Endodermal cell (in vitro differentiated cells): ENCODE results near the gene MRAS. TPM values are rescaled to one million over a fixed set of nuclear protein-coding genes. Genes with fewer than 3 reads are reported as not detected.

Source experiments
- DNase-seq: peaks from one replicate; pipeline ENCODE4 v3.0.0-alpha.2; 2017
- H3K27ac ChIP-seq: 2 replicates; pipeline ENCODE4 v1.5.1; 2013; ENCODE audit warnings: mild to moderate bottlenecking, low read depth, low read length, moderate library complexity
- H3K27me3 ChIP-seq: 2 replicates; pipeline ENCODE4 v1.6.1; 2013; ENCODE audit warnings: mild to moderate bottlenecking, low read length, moderate library complexity; ENCODE audit not compliant: insufficient read depth, control insufficient read depth, poor library complexity, severe bottlenecking
- H3K36me3 ChIP-seq: 2 replicates; pipeline ENCODE4 v1.7.0; 2013; ENCODE audit warnings: mild to moderate bottlenecking, low read length, moderate library complexity; ENCODE audit not compliant: control insufficient read depth, insufficient read depth
- H3K4me1 ChIP-seq: one replicate; pipeline ENCODE4 v1.7.0; 2013; ENCODE audit warnings: low read length; ENCODE audit not compliant: control insufficient read depth, insufficient read depth
- H3K4me3 ChIP-seq: 2 replicates; pipeline ENCODE4 v1.5.1; 2013; ENCODE audit warnings: mild to moderate bottlenecking, low read length, moderate library complexity
- H3K9ac ChIP-seq: 2 replicates; pipeline ENCODE4 v1.6.1; 2013; ENCODE audit warnings: mild to moderate bottlenecking, low read length, moderate library complexity; ENCODE audit not compliant: poor library complexity, severe bottlenecking; ENCODE audit errors: extremely low read depth
- H3K9me3 ChIP-seq: 2 replicates; pipeline ENCODE4 v1.6.1; 2013; ENCODE audit warnings: mild to moderate bottlenecking, low read length, moderate library complexity; ENCODE audit not compliant: control insufficient read depth
- H3K27ac Mint-ChIP-seq: 2 replicates; pipeline ENCODE4 v1.8.0; 2020; ENCODE audit warnings: mixed read lengths
- H3K27me3 Mint-ChIP-seq: 2 replicates; pipeline ENCODE4 v1.8.0; 2021; ENCODE audit warnings: mild to moderate bottlenecking, mixed read lengths; ENCODE audit not compliant: insufficient read depth
- H3K36me3 Mint-ChIP-seq: 2 replicates; pipeline ENCODE4 v1.8.0; 2020; ENCODE audit warnings: low read depth, mixed read lengths
- H3K4me1 Mint-ChIP-seq: 2 replicates; pipeline ENCODE4 v1.8.0; 2020; ENCODE audit warnings: mixed read lengths
- H3K4me3 Mint-ChIP-seq: 2 replicates; pipeline ENCODE4 v1.8.0; 2020; ENCODE audit warnings: mild to moderate bottlenecking, moderate library complexity, mixed read lengths
- H3K9me3 Mint-ChIP-seq: 2 replicates; pipeline ENCODE4 v1.8.0; 2020; ENCODE audit warnings: mild to moderate bottlenecking, mixed read lengths
- WGBS, 2 experiments: methylation state at CpG; one replicate each; pipeline versions ENCODE4 v1.1.5 to v1.1.7; 2013; ENCODE audit warnings: missing lambda C conversion rate in 2 of 2, mixed read lengths in 1 of 2; ENCODE audit not compliant: insufficient coverage in 1 of 2, insufficient read length in 1 of 2; 5-methylcytosine and 5-hydroxymethylcytosine counted together
- total RNA-seq, 2 donors: library from RNA; stranded (reverse); fragmentation: NEBNext Ultra II Directional in 1 of 2; extraction: Animal tissue kit (Norgen Biotek cat#: 25700) in 1 of 2; gene quantifications; 2 replicates in 1 of 2; 3 replicates in 1 of 2; pipeline ENCODE4 v1.2.1, GENCODE V29; 2021
- TF ChIP-seq, protein P1 (sequence below): fragments of 200-600 bp; sonication (generic); conservative IDR thresholded peaks from 2 replicates; pipeline ENCODE4 v1.5.0; 2021; ENCODE audit warnings: antibody characterized with exemption, mild to moderate bottlenecking

MRAS gene
- total RNA-seq, 2 donors from 2014 or later = 12.8 to 16.1 TPM

DNA sequence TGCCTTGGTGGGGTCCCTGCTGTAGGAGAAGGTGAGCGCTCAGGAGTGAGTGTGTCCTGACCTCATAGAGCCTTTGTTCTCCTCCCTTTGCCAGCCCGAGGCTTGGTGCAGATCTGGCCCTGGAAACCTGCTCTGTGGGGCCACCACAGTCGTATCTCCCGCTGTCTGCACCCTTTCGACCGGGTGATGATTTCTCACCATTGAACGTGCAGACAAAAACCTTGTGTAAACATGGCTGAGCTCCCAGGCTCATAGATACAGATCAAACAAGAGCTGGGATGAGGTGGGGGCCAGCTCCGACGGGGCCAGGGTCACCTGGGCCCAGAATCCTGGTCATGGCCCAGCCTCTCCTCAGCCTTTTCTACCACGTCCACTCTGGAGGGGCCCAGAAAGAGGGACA, 51.4 kb downstream of the MRAS start:
- Mint-ChIP-seq H3K27me3 (no peaks in the 10 kb centered on the region), H3K4me3 (no peak overlapping the region), H3K4me1 (peaks cover 5% of the 10 kb centered on the region), H3K36me3 (peaks cover 11% of the 10 kb centered on the region), H3K27ac (no peak overlapping the region), H3K9me3 (no peaks in the 10 kb centered on the region)
- no peak overlapping the region for H3K9ac ChIP-seq
- H3K9me3 ChIP-seq = no peaks in the 10 kb centered on the region
- 91% methylated on average over 10 of the region's 10 CpGs; no CpG with 5 or more reads in 1 of the 2 experiments for WGBS, 2 experiments
- no peaks in the 10 kb centered on the region for H3K27me3 ChIP-seq
- H3K4me1 ChIP-seq = no peaks in the 10 kb centered on the region
- no peaks in the 10 kb centered on the region for H3K36me3 ChIP-seq
- peak; percentile 19 for DNase-seq
- TF ChIP-seq, protein P1, sequence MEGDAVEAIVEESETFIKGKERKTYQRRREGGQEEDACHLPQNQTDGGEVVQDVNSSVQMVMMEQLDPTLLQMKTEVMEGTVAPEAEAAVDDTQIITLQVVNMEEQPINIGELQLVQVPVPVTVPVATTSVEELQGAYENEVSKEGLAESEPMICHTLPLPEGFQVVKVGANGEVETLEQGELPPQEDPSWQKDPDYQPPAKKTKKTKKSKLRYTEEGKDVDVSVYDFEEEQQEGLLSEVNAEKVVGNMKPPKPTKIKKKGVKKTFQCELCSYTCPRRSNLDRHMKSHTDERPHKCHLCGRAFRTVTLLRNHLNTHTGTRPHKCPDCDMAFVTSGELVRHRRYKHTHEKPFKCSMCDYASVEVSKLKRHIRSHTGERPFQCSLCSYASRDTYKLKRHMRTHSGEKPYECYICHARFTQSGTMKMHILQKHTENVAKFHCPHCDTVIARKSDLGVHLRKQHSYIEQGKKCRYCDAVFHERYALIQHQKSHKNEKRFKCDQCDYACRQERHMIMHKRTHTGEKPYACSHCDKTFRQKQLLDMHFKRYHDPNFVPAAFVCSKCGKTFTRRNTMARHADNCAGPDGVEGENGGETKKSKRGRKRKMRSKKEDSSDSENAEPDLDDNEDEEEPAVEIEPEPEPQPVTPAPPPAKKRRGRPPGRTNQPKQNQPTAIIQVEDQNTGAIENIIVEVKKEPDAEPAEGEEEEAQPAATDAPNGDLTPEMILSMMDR = no peak
- no peak overlapping the region for H3K4me3 ChIP-seq
- H3K27ac ChIP-seq = no peak overlapping the region

DNA sequence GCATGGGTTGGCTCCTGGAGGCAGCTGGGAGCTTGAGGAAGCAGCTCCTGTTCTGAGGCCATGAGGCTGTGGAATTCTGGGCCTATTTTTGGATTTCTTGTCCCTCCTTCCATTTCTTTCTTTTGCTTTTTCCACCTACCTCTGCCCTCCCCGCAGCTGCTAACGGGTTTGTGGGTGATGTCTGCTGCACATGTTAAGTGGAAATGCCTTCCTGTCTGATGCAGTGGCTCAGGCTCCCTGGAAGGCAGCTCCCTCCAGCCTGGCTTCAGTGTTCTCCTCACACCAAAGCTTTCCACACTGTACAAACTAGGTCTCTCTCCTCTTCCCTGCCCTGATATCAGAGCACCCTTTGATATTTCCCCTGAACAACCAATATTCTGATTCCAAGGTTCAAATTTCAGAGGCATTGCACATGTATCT, 52.3 kb downstream of the MRAS start:
- Histone ChIP-seq H3K4me3 (no peak overlapping the region), H3K9me3 (no peaks in the 10 kb centered on the region), H3K4me1 (no peaks in the 10 kb centered on the region), H3K9ac (no peak overlapping the region), H3K36me3 (no peaks in the 10 kb centered on the region), H3K27me3 (no peaks in the 10 kb centered on the region), H3K27ac (no peak overlapping the region)
- DNase-seq = no peak
- WGBS, 2 experiments = 94% methylated on average over 2 of the region's 2 CpGs; no CpG with 5 or more reads in 1 of the 2 experiments
- Mint-ChIP-seq H3K27ac (peak overlapping the region; percentile 14), H3K36me3 (peaks cover 15% of the 10 kb centered on the region), H3K27me3 (no peaks in the 10 kb centered on the region), H3K4me1 (peaks cover 5% of the 10 kb centered on the region), H3K4me3 (no peak overlapping the region), H3K9me3 (no peaks in the 10 kb centered on the region)
- TF ChIP-seq, protein P1 = no peak

DNA sequence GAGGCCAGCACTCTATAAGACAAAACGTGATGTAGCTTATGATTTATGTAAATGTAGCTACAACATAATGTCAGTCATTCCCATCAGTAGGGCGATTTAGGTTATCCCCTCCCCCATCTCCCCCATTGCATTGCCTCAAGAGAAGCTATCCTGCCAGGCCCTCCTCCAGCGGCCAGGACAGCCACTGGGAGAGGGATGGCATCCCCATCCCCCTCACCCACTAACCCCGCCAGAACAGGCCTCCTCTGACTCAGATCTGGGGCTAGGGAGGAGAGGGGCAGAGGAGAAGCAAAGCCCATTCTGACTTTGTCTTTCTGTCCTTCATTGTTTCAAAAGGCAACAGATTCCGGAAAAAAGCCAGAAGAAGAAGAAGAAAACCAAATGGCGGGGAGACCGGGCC, 53.5 kb downstream of the MRAS start:
- Mint-ChIP-seq H3K27me3 (no peaks in the 10 kb centered on the region), H3K4me3 (no peak overlapping the region), H3K4me1 (peaks cover 3% of the 10 kb centered on the region), H3K9me3 (no peaks in the 10 kb centered on the region), H3K36me3 (peaks cover 15% of the 10 kb centered on the region), H3K27ac (no peak overlapping the region)
- H3K9ac ChIP-seq = no peak overlapping the region
- no peaks in the 10 kb centered on the region for H3K4me1 ChIP-seq
- TF ChIP-seq, protein P1 = no peak
- H3K27ac ChIP-seq = no peak overlapping the region
- no peaks in the 10 kb centered on the region for H3K27me3 ChIP-seq
- no peaks in the 10 kb centered on the region for H3K9me3 ChIP-seq
- H3K36me3 ChIP-seq = no peaks in the 10 kb centered on the region
- DNase-seq = no peak
- H3K4me3 ChIP-seq = no peak overlapping the region
- 78 to 100% methylated on average over 1 to 6 of the region's 7 CpGs for WGBS, 2 experiments
